Activated CD8-positive, alpha-beta memory T cell treated with anti-CD3 and anti-CD28 coated beads for 4 hours (primary cell): ENCODE results near the gene LUZP1.
A peak's percentile ranks its signal among the peaks of the same experiment; 100 is the strongest.
"Not testable (repeated sequence)": the region's sequence is repeated elsewhere in the genome, so short reads cannot be mapped to it uniquely, and the experiment has no call there.

Experiments
- DNase-seq, 2 donors: peaks; one replicate each; pipeline ENCODE4 v3.0.0-alpha.2; 2020; ENCODE audit warnings: low read depth in 2 of 2

LUZP1 gene

GRCh38 chr1:23168445-23169194 lies at the start of gene LUZP1:
LUZP1 (minus strand) TSS chr1:23168856.
- DNase-seq = peak; percentile 78

- DNase-seq = no peak
Observed at GRCh38 chr1:23217421-23218115, 48.9 kb upstream of the LUZP1 start, which contains the start of gene HTR1D. HTR1D (minus strand) TSS chr1:23217502; CDS start chr1:23194219, 23,283 bp downstream.

- peak in 1 of 2 donors; percentile 1 for DNase-seq
Observed at GRCh38 chr1:23216771-23217420, 48.2 kb upstream of the LUZP1 start.

DNA sequence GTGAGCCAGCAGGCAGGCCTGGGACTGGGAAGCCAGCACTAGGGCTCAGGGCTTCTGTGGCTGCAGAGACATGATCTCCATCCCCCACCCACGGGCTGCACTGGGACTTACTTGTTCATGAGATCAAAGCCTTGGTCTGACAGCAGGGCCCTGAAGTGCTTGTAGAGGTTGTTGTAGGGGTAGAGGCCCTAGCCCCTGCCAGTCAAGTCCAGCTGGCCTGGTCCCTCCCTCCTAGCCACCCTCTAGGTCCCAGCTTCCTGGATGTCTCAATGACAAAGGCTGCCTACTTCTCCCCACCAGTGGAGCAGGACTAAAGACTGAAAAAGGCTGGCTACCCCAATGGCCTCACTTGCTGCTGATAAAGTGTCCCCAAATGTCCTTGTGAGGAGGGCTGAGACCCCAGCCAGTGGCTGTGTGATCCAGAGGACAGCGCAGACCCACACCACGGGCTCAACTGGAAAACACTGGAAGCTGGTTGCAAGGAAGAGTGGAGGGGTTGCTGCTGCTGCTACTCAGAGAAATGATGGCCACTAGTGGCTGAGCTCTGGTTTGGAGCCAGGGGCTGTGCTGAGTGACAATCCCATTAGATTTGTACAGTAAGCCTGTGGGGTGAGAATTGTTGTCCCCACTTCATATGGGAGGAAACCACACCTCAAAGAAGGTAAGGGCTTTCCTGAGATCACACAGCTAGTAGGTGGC lies 47.2 kb upstream of the LUZP1 start:
- no peak for DNase-seq

- DNase-seq = no peak
Observed at GRCh38 chr1:23215291-23215690, 46.6 kb upstream of the LUZP1 start.

GRCh38 chr1:23214640-23215039 lies 46.0 kb upstream of the LUZP1 start:
- DNase-seq = no peak

DNA sequence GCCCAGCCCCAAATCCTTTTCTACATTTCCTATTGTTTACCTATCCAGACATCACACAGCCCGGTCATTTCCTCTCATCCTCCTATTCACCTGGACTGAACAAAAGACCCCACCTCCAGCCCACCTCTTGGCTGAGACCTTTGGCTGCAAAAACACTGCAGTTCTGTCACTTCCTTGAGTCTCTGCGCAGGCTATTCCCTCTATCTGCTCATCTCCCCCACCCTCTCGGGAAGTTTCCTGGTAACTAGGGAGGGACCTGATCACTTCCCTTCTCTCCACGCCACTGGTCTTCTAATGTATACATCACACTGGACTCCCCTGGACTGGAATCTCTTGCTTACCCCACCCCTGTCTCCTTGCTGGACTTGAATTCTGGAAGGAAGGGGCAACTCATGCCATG lies 43.3 kb upstream of the LUZP1 start:
- no peak for DNase-seq

- DNase-seq = no peak
Observed at GRCh38 chr1:23210963-23211362, 42.3 kb upstream of the LUZP1 start.

DNA sequence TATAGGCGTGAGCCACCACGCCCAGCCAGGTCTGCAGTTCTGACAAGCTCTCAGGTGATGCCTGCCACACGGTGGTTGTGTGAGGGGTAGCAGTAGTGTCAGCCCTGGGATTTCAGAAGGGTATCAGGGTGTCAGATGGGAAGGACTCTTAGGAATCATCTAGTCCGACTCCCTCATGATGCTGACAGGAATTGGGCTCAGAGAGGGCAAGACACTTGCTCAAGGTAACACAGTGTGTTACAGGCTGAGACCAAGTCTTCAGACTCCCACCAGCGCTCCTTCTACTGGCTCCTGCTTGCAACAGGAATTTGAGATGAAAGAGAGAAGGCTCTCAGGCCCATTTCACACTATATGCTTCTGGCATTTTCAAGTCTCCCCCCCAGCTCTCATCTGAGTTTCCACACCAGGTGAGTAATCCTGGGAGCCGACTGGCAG lies 41.7 kb upstream of the LUZP1 start:
- DNase-seq = no peak

GRCh38 chr1:23209770-23210169 lies 41.1 kb upstream of the LUZP1 start:
- no peak for DNase-seq

- no peak for DNase-seq
Observed at GRCh38 chr1:23208527-23208926, 39.9 kb upstream of the LUZP1 start.

GRCh38 chr1:23207733-23208132 lies 39.1 kb upstream of the LUZP1 start:
- not testable (repeated sequence) for DNase-seq

GRCh38 chr1:23202263-23202749 lies 33.6 kb upstream of the LUZP1 start:
- no peak for DNase-seq

- DNase-seq = no peak
Observed at GRCh38 chr1:23200883-23201282, 32.2 kb upstream of the LUZP1 start.

DNA sequence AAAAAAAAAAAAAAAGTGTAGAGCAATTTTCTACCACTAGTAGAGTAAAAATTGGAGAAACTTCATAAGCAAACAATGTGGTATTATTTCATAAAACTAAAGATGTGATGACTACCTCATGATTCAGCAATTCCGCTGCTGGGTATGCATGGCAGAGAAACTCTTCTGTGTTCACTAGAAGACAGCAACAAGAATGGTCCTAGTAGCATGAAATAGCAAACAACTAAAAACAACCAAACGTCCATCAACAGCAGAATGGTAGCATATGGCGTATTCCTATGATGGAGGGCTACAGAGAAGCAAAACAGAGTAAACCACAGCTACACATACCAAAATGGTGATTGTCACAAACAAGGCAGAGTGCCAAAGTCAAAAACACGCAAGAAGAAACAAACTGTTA lies 29.7 kb upstream of the LUZP1 start:
- no peak for DNase-seq

DNA sequence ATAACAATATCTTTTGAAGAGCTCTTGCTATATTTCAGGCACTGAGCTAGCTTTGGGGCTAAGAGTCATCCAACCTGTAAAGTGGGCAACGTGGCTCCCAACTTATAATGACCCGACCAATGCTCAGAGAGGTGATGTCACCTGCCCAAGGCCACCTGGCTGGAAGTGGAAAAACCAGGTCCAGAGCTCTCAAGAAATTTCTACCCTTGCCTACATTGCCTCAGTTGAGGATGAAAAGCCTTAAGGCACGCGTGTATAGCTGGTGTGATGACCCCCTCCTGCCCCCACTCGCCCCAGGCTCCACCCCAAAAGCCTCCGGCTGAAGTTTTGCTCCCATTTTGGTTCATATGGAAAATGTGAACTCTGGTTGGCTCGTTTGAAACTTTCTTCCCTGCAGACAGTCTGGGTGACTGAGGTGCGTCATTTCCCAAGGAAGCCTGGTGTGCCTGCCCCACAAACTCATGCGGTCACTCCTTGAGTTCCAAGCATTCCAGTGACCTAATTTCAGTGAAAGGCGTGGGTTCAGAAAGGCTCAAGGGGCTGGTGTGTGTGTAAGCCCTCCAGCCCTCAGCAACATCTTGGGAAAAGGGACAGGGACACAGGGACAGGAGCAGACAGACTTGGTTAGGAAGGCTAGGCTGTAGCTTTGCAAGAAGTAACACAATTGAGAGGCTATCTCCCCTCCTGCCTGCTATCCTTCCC lies 28.1 kb upstream of the LUZP1 start:
- no peak for DNase-seq

DNA sequence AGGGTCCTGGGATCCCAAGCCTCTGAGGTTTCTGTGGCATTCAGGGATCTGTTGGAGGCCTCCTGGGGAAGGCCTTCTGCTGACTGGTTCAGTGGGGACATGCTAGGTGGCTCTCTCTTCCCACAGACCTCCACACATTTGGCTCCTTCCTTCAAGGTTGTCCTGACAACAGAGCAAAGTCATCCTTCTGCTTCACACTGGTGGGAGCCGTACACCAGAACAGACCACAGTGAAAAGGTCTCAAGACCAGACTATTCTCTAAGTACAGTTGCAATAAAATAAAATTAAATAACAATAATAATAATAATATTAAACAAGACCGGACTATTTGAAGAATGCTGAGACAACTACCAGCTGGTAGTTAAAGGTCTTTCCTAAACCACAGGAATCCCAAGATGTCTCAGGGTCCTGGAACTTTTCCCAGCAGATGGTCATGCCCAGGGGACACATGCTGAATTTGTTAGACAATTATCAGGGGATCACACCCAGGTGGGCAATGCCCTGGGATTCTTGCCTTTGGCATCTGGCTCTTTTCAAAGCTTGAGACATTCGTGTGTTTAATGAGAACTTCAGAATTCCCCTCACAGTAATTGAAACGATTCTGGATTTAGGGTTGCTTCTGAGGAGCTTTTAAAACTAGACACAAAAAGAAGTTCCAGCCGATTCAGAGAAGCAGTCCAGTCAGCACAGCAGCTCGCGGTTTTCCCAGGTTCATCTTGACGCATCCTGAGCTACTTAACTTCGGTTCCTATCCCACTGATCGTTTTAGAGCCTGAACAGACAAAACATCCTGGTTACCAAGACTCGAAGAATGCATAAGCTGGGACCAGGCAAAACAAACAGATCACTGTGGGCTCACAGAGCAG lies 25.7 kb upstream of the LUZP1 start:
- DNase-seq = no peak

DNA sequence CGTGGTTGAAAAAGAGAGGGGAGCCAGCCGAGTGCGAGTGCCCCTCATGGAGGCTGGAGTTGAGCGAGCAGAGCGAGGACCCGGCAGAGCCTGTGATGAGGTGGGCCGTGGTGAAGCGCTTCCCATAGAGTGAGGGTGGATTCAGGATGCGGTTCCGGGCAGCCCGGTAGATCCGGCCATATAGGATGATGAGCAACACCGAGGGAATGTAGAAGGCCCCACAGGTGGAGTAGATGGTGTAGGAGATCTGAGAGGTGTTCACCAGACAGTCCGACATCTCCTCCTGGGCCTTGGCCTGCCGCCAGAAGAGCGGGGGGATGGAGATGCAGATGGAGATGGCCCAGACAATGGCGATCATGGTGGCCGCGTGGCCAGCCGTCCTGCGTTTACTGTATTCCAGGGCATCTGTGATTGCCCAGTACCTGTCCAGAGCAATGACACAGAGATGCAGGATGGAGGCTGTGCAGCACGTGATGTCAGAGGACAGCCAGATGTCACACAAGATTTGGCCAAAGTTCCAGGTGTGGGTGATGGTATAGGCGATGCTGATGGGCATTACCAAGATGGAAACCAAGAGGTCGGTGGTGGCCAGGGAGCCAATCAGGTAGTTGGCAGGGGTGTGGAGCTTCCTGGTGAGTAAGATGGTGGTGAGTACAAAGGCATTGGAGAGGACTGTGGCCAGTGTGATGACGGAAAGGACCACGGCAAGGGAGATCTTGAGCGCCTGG lies 24.9 kb upstream of the LUZP1 start:
- DNase-seq = no peak

DNA sequence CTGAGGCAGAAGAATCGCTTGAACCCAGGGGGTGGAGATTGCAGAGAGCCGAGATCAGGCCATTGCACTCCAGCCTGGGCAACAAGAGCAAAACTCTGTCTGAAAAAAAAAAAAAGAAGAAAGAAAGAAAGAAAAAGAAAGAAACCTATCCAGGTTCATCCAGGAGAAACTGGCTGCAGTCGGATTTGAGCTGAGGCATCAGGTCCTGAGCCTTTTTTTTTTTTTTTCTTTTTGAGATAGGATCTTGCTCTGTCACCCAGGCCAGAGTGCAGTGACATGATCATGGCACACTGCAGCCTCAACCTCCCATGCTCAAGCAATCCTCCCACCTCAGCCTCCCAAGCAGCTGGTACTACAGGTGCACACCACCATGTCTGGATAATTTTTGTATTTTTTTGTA lies 22.5 kb upstream of the LUZP1 start:
- no peak for DNase-seq
